GM12801 (cell line): ENCODE measurements around the gene MAP3K20.

Experiments used
- CTCF ChIP-seq: IDR thresholded peaks from one replicate; pipeline ENCODE4 v1.5.1; 2011; ENCODE audit warnings: control low read depth; ENCODE audit not compliant: insufficient read length; ENCODE audit errors: extremely low read depth

MAP3K20 gene

GRCh38 chr2:173181982-173182381, 106.3 kb downstream of the MAP3K20 start:
- no peak for TF ChIP-seq CTCF

GRCh38 chr2:173184031-173185004, 108.7 kb downstream of the MAP3K20 start:
- TF ChIP-seq CTCF = no peak

- TF ChIP-seq CTCF = no peak
Measured at GRCh38 chr2:173185437-173185836, 109.8 kb downstream of the MAP3K20 start.

- no peak for TF ChIP-seq CTCF
Measured at GRCh38 chr2:173187941-173188788, 112.5 kb downstream of the MAP3K20 start.

- no peak for TF ChIP-seq CTCF
Measured at GRCh38 chr2:173191601-173192000, 116.0 kb downstream of the MAP3K20 start.

- no peak for TF ChIP-seq CTCF
Measured at GRCh38 chr2:173192071-173192470, 116.4 kb downstream of the MAP3K20 start.

GRCh38 chr2:173193925-173194324, 118.3 kb downstream of the MAP3K20 start:
- no peak for TF ChIP-seq CTCF
